Astrocyte (in vitro differentiated cells and primary cell): ENCODE data around the gene SVOPL. TPM values are rescaled to one million over a fixed set of nuclear protein-coding genes. Genes with fewer than 3 reads are reported as not detected.
"Not testable (repeated sequence)": the region's sequence is repeated elsewhere in the genome, so short reads cannot be mapped to it uniquely, and the experiment has no call there.

Experiments used
- DNase-seq: peaks from one replicate; pipeline ENCODE4 v3.0.0-alpha.2; 2010; ENCODE audit warnings: low read depth
- FAIRE-seq: peaks from 2 replicates; lab custom pipeline; 2011; peaks lifted over from hg19 to GRCh38; lab: Jason Lieb, UNC
- H2AFZ ChIP-seq: 2 replicates; pipeline ENCODE4 v1.6.0; 2012; ENCODE audit warnings: low read depth, low read length, inconsistent platforms
- H3K27ac ChIP-seq: 2 replicates; pipeline ENCODE4 v1.5.1; 2011; ENCODE audit warnings: low read depth, low read length, inconsistent platforms
- H3K27me3 ChIP-seq: 2 replicates; pipeline ENCODE4 v1.6.0; 2011; ENCODE audit warnings: low read length, inconsistent platforms; ENCODE audit not compliant: insufficient read depth
- H3K36me3 ChIP-seq: 2 replicates; pipeline ENCODE4 v1.5.1; 2011; ENCODE audit warnings: low read length, inconsistent platforms; ENCODE audit not compliant: insufficient read depth
- H3K4me1 ChIP-seq: 2 replicates; pipeline ENCODE4 v1.5.1; 2011; ENCODE audit warnings: low read length, inconsistent platforms; ENCODE audit not compliant: insufficient read depth
- H3K4me2 ChIP-seq: 2 replicates; pipeline ENCODE4 v1.6.0; 2012; ENCODE audit warnings: low read length, inconsistent platforms
- H3K4me3 ChIP-seq: 2 replicates; pipeline ENCODE4 v1.5.1; 2011; ENCODE audit warnings: low read depth, mild to moderate bottlenecking, low read length, inconsistent platforms; ENCODE audit not compliant: insufficient read depth
- H3K79me2 ChIP-seq: 2 replicates; pipeline ENCODE4 v1.6.0; 2012; ENCODE audit warnings: mild to moderate bottlenecking, low read length, inconsistent platforms; ENCODE audit not compliant: insufficient read depth
- H3K9ac ChIP-seq: 2 replicates; pipeline ENCODE4 v1.6.0; 2012; ENCODE audit warnings: mild to moderate bottlenecking, low read length, inconsistent platforms
- H3K9me3 ChIP-seq: 2 replicates; pipeline ENCODE4 v1.5.1; 2012; ENCODE audit warnings: low read depth, mild to moderate bottlenecking, low read length, inconsistent platforms; ENCODE audit not compliant: insufficient read depth
- H4K20me1 ChIP-seq: 2 replicates; pipeline ENCODE4 v1.6.0; 2012; ENCODE audit warnings: low read length, inconsistent platforms; ENCODE audit not compliant: insufficient read depth
- H3K27ac Mint-ChIP-seq: one replicate; pipeline ENCODE4 v1.8.0; 2021; ENCODE audit warnings: mild to moderate bottlenecking, mixed read lengths; ENCODE audit not compliant: unreplicated experiment
- H3K27me3 Mint-ChIP-seq: one replicate; pipeline ENCODE4 v1.8.0; 2021; ENCODE audit warnings: low read depth, mixed read lengths; ENCODE audit not compliant: unreplicated experiment
- H3K36me3 Mint-ChIP-seq: one replicate; pipeline ENCODE4 v1.8.0; 2021; ENCODE audit warnings: low read depth, mixed read lengths; ENCODE audit not compliant: unreplicated experiment
- H3K4me1 Mint-ChIP-seq: one replicate; pipeline ENCODE4 v1.8.0; 2021; ENCODE audit warnings: low read depth, mixed read lengths; ENCODE audit not compliant: unreplicated experiment
- H3K4me3 Mint-ChIP-seq: one replicate; pipeline ENCODE4 v1.8.0; 2021; ENCODE audit warnings: mild to moderate bottlenecking, moderate library complexity, mixed read lengths; ENCODE audit not compliant: unreplicated experiment
- H3K9me3 Mint-ChIP-seq: one replicate; pipeline ENCODE4 v1.8.0; 2021; ENCODE audit warnings: mild to moderate bottlenecking, mixed read lengths; ENCODE audit not compliant: unreplicated experiment
- EZH2 ChIP-seq: IDR thresholded peaks from 2 replicates; pipeline ENCODE4 v1.6.1; 2012; ENCODE audit warnings: mild to moderate bottlenecking, low read length, inconsistent platforms; ENCODE audit not compliant: insufficient read depth
- total RNA-seq: library from RNA; stranded (reverse); gene quantifications from 2 replicates; pipeline ENCODE4 v1.2.1, GENCODE V29; 2021
- TF ChIP-seq, protein P1 (sequence below): IDR thresholded peaks from 2 replicates; pipeline ENCODE4 v1.5.1; 2011; ENCODE audit warnings: low read depth, mild to moderate bottlenecking, inconsistent platforms, low read length, moderate library complexity; ENCODE audit not compliant: insufficient read depth

SVOPL gene
- total RNA-seq, 1 donor from 2014 or later, result 0.34 TPM

GRCh38 chr7:138697535-138698182 is 3.5 kb downstream of the SVOPL start:
- Histone ChIP-seq H4K20me1 (no peaks in the 10 kb centered on the region), H3K9ac (no peak overlapping the region), H3K27me3 (no peaks in the 10 kb centered on the region), H3K4me2 (no peak overlapping the region), H2AFZ (no peak overlapping the region), H3K79me2 (no peaks in the 10 kb centered on the region), H3K4me3 (no peak overlapping the region), H3K27ac (no peak overlapping the region), H3K36me3 (no peaks in the 10 kb centered on the region), H3K9me3 (no peaks in the 10 kb centered on the region), H3K4me1 (no peaks in the 10 kb centered on the region)
- Mint-ChIP-seq H3K4me3 (no peak overlapping the region), H3K4me1 (no peaks in the 10 kb centered on the region), H3K27ac (no peak overlapping the region), H3K27me3 (peaks cover 2% of the 10 kb centered on the region), H3K9me3 (peaks cover 4% of the 10 kb centered on the region), H3K36me3 (no peaks in the 10 kb centered on the region)
- DNase-seq (no peak), FAIRE-seq (no peak)
- no peak for TF ChIP-seq EZH2
- TF ChIP-seq, protein P1, sequence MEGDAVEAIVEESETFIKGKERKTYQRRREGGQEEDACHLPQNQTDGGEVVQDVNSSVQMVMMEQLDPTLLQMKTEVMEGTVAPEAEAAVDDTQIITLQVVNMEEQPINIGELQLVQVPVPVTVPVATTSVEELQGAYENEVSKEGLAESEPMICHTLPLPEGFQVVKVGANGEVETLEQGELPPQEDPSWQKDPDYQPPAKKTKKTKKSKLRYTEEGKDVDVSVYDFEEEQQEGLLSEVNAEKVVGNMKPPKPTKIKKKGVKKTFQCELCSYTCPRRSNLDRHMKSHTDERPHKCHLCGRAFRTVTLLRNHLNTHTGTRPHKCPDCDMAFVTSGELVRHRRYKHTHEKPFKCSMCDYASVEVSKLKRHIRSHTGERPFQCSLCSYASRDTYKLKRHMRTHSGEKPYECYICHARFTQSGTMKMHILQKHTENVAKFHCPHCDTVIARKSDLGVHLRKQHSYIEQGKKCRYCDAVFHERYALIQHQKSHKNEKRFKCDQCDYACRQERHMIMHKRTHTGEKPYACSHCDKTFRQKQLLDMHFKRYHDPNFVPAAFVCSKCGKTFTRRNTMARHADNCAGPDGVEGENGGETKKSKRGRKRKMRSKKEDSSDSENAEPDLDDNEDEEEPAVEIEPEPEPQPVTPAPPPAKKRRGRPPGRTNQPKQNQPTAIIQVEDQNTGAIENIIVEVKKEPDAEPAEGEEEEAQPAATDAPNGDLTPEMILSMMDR, result no peak

- not testable (repeated sequence) for DNase-seq, H3K36me3 ChIP-seq, FAIRE-seq, H3K9me3 Mint-ChIP-seq, H3K4me3 Mint-ChIP-seq, H3K4me2 ChIP-seq, H3K9me3 ChIP-seq, H3K4me1 Mint-ChIP-seq, H3K4me3 ChIP-seq, H4K20me1 ChIP-seq, H3K79me2 ChIP-seq, H3K27me3 Mint-ChIP-seq, H3K4me1 ChIP-seq, H2AFZ ChIP-seq, H3K36me3 Mint-ChIP-seq, H3K9ac ChIP-seq, H3K27ac ChIP-seq, H3K27ac Mint-ChIP-seq, H3K27me3 ChIP-seq
These were observed 5.4 kb downstream of the SVOPL start for GRCh38 chr7:138695776-138696175.

DNA sequence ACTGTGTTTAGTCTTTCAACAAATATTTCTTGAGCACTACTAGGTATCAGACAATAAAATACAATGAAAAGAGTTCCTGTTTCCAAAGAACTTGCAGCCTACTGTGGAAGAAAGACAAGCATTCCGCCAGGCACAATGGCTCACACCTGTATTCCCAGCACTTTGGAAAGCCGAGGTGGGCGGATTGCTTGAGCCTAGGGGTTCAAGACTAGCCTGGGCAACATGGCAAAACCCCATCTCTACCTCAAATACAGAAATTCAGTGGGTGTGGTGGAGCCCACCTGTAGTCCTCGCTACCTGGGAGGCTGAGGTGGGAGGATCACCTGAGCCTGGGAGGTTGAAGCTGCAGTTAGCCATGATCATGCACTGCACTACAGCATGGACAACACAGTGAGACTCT is 6.1 kb downstream of the SVOPL start:
- Histone ChIP-seq H3K4me3 (no peak overlapping the region), H3K4me1 (no peaks in the 10 kb centered on the region), H3K27ac (no peak overlapping the region), H3K9me3 (no peaks in the 10 kb centered on the region), H3K79me2 (no peaks in the 10 kb centered on the region), H3K9ac (no peak overlapping the region), H3K27me3 (no peaks in the 10 kb centered on the region), H3K36me3 (no peaks in the 10 kb centered on the region), H2AFZ (no peak overlapping the region), H3K4me2 (no peak overlapping the region), H4K20me1 (no peaks in the 10 kb centered on the region)
- Mint-ChIP-seq H3K27me3 (no peaks in the 10 kb centered on the region), H3K4me1 (no peaks in the 10 kb centered on the region), H3K9me3 (no peaks in the 10 kb centered on the region), H3K4me3 (no peak overlapping the region), H3K27ac (no peak overlapping the region), H3K36me3 (no peaks in the 10 kb centered on the region)
- no peak for DNase-seq
- no peak for TF ChIP-seq EZH2
- TF ChIP-seq, protein P1, result no peak
- FAIRE-seq, result no peak
